OCI-LY3 (cell line): ENCODE results near the gene MSH6.

Experiments used
- CTCF ChIP-seq: fragments of 200-600, 300-600 bp; sonication (generic); IDR thresholded peaks from 2 replicates; pipeline ENCODE4 v1.5.1; 2014; ENCODE audit warnings: antibody characterized with exemption, low read length, low read depth
- EZH2phosphoT487 ChIP-seq: fragments of 200-600 bp; shearing (Covaris generic); IDR thresholded peaks from 2 replicates; pipeline ENCODE4 v1.6.1; 2018; ENCODE audit warnings: antibody characterized with exemption, mixed run types, low read depth

- TF ChIP-seq CTCF, result no peak
- no peak for TF ChIP-seq EZH2phosphoT487
Observed at GRCh38 chr2:47843407-47843806, 60.5 kb downstream of the MSH6 start.
